ENCODE results near the gene SEMA3F.

Gene SEMA3F

GRCh38 chr3:50171540-50172301, 16.6 kb downstream of the SEMA3F start:
- no peak for DNase-seq

DNA sequence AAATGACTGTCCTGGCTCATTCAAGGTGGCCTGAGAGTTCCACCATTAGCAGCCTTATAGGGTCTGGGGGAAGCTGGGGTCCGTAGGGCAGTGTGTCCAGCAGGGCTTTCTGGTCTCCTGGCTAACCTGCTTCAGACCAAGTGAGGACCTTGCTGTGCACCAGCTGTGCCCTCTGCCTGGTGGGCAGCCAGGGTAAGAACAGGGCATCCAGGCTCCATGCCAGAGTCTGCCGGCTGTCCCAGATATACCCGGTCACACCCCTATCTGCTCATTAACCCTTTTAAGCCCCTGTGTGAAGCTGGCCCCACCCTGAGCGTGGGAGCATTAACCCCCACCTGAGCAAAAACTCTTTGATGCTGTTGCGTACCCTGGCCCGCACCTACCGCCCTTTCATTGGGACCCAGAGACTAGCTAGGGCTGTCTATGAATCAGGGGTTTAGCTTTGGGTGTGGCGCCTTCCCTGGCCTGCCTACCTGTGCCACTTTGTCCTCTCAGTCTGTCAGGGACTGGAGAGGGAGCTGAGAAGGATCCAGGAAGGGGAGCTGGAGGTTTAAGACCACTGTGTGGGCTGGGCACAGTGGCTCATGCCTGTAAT, 17.6 kb downstream of the SEMA3F start:
- DNase-seq: no peak

DNA sequence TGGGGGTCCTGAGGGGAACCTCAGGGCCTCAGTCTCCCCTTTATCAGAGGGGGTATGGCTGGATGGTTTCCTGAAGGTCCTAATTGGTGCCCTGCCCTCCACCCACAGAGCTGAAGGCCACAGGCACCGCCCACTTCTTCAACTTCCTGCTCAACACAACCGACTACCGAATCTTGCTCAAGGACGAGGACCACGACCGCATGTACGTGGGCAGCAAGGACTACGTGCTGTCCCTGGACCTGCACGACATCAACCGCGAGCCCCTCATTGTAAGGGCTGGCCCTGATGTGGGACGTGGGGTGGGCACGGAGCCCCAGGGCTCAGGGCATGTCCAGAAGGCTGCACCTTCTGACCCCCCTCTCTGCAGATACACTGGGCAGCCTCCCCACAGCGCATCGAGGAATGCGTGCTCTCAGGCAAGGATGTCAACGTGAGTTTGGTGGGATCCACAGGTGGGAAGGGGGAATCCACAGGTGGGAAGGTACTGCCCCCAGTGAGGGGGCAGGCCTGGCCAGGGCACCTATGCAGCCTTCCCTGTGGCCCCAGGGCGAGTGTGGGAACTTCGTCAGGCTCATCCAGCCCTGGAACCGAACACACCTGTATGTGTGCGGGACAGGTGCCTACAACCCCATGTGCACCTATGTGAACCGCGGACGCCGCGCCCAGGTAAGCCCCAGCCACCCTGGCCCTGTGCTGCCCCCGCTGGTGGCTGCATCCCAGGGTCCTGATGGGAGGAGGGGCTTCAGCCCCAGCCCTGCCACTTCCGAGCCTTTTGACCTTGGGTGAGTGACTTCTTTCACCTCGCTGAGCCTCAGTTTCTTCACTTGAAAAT, 18.8 kb downstream of the SEMA3F start:
- DNase-seq: no peak

DNA sequence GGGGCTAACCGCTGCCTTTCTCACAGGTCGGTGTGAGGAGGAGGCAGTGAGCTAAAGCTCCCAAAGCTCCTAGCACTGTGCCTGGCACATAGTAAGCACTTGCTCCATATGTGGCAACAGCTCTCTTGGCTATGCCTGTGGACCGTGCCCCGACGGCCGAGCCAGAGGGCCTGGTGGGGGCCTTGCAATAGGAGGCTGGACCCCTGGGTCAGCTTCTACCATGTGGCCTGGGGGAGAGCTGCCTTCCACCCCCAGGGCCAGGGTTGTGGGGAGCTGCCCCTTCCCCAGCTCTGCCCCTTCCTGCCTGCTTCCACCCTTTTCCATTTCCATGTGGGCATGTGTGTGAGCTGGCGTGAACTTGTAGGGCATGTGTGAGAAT, 19.4 kb downstream of the SEMA3F start:
- DNase-seq: no peak

DNA sequence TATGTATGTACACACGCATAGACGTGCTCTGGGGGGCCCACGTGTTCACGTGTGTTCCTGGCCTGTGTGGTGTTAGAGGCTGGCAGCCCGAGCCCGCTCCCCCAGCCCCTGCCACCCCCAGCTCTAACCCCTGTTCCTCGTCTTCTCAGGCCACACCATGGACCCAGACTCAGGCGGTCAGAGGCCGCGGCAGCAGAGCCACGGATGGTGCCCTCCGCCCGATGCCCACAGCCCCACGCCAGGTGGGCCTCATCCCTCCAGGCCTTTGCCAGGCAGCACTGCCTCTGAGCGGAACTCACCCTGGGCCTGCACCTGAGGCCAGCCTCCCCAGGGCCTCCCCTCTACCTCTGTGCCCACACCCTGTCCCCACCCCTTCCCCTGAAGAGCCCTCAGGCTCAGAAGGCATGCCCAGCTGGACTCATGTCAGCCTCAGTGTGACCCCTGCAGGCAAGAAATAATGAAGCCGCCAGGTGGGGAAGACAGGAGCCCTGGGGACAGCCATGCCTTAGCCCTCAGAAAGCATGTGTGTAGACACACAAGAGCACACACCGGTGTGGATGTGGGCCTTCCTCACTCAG, 19.9 kb downstream of the SEMA3F start:
- no peak for DNase-seq

GRCh38 chr3:50177346-50177745, 22.2 kb downstream of the SEMA3F start:
- no peak for DNase-seq

DNA sequence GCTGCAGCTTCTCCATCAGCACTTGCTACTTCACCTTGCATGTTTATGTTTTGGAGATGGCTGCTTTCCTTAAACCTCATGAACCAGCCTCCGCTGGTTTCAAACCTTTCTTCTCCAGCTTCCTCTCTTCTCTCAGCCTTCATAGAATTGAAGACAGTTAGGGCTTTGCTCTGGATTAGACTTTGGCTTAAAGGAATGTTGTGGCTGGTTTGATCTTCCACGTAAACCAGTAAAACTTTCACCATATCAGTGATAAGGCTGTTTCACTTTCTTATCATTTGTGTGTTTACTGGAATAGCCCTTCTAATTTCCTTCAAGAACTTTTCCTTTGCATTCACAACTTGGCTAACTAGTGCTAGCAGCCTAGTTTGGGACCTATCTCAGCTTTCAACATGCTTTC, 24.6 kb downstream of the SEMA3F start:
- DNase-seq: no peak

DNA sequence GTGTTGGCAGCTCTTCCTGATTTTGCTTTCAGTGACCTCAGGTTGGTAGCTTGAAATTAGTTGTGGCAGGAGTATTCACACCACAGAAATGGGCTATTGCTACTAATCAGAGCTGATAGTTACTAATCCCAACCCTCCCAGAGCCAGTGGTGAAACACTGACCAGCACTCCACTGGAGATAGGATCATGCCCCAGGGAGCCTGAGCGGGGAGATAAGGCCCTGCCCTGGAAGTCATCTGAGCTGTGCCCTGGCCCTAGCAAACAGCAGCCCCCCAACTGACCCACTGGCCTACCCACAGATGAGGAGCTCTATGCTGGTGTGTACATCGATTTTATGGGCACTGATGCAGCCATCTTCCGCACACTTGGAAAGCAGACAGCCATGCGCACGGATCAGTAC, 26.9 kb downstream of the SEMA3F start:
- no peak for DNase-seq

- no peak for DNase-seq
Observed at GRCh38 chr3:50182533-50183099, 27.5 kb downstream of the SEMA3F start.

DNA sequence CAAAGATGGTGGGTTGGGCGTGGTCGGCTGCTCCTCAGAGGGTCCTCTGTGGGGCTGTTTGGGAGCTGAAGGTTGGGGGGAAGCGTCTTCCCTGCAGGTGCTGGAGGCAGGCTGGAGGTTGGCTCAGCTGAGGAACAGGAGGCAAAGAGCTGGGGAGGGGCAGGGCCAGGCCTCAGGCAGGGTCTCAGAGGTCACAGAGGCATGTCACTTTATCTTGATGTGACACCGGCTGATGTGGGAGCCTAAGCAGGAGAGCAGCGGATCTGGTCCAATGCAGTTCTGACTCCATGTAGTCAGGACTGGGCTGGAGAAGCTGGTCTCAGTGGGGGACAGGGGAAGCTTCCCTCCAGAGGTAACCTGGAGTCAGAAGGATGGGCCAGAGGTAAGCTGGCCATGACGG, 28.6 kb downstream of the SEMA3F start:
- no peak for DNase-seq

DNA sequence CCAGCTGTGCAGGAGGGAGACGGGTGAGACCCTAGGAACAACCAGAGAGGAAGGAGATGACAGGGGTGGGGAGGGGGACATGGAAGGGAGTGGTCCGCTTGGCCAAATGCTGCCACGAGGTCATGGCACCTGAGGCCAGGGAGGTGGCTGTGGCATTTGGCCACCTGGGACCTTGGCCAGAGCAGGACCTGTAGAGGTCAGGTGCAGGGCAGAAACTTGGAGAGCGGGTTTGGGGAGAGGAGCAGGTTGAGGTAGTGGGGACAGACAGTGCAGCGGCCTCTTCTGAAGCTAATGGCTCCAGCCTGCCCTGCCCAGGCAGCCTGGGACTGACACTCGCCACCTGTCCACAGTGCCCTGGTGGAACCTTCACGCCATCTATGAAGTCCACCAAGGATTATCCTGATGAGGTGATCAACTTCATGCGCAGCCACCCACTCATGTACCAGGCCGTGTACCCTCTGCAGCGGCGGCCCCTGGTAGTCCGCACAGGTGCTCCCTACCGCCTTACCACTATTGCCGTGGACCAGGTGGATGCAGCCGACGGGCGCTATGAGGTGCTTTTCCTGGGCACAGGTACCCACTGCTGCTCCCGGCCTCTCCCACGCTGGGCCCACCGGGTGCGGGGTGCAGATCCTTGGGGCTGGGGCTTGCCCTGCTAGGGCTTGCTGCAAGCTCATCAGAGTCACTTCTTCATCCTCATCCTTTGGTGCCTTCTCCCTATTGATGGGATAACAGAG, 29.3 kb downstream of the SEMA3F start:
- no peak for DNase-seq

DNA sequence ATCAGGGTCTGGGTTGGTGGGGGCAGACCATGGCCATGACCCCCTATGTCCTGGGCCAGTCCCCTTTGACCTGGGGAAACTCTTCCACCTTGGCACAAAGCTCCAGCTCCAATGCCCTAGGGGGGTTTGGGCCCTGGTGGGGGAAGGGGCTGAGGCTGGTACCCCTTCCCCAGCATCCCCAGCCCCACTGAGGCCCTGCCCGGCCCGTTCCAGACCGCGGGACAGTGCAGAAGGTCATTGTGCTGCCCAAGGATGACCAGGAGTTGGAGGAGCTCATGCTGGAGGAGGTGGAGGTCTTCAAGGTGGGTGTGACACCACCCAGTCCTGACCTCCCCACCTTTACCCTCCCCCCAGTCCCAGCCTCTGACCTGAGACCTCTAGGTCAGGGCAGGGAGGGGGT, 30.1 kb downstream of the SEMA3F start:
- no peak for DNase-seq

DNA sequence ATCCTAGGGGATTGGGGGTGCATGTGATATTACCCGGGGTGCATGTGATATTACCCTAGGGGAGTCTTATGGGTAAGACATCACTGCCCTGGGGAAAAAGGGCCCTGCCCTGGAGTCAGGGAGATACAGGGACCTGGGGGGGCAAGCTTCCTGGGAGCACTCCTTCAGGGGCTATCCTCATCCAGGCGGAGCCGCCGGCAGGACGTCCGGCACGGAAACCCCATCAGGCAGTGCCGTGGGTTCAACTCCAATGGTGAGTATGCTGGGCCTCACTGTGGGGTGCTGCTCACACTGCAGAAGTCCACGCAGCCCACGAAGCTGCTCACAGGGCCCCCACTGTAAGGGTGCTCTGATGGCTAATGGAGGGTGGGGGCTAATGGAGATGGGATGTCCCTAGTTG, 31.0 kb downstream of the SEMA3F start:
- DNase-seq: no peak

- DNase-seq: no peak
Observed at GRCh38 chr3:50187750-50188149, 32.6 kb downstream of the SEMA3F start.

DNA sequence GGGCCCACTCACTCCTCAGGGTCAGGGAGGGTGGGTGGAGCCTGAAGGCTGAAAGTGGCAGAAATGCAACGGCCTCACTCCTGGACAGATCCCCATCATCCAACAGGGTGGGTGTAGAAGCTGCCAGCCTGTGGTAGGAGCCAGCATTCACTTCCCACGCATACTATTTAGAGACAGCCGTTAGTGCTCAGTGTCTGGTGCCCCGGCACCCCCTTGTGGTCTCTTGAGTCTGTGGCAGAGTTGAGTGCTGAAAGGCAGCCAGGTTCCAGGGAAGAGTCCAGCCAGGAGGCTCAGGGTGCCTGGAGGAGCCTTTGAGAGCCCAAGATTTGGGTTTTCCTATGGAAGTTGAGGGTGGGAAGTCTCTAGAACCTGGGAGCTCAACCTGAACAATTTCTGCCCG, 34.1 kb downstream of the SEMA3F start:
- no peak for DNase-seq

DNA sequence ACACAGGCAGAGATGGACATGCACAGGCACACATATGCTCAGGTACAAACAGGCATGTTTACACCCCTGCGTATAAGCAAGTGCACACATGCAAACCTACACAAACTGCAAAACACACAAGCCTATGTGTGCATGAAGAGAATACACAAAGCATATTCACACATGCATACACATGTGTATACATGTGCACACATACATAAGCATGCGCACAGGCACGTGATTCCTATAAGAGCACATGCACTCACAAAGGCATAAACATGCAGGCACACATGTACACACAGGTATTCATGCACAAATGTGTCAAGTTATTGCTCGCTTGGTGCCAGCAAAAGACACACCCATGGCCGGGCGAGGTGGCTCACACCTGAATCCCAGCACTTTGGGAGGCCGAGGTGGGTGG, 34.9 kb downstream of the SEMA3F start:
- DNase-seq: no peak

GRCh38 chr3:50190936-50191660, 36.0 kb downstream of the SEMA3F start, which contains the start of gene GNAT1:
GNAT1 (plus strand) TSS chr3:50191610; CDS start chr3:50191726, 116 bp downstream.
- no peak for DNase-seq

- DNase-seq: no peak
Observed at GRCh38 chr3:50192124-50192523, 37.0 kb downstream of the SEMA3F start.

- peak; percentile 78 for DNase-seq
Observed at GRCh38 chr3:50192689-50193141, 37.6 kb downstream of the SEMA3F start.

DNA sequence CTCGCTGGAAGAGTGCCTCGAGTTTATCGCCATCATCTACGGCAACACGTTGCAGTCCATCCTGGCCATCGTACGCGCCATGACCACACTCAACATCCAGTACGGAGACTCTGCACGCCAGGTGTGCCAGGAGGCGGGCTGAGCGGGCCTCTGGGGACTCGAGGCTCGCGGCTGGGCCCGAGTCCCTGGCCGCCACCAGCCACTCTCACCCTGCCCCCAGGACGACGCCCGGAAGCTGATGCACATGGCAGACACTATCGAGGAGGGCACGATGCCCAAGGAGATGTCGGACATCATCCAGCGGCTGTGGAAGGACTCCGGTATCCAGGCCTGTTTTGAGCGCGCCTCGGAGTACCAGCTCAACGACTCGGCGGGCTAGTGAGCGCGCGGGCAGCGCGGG, 38.2 kb downstream of the SEMA3F start:
- no peak for DNase-seq

- DNase-seq: no peak
Observed at GRCh38 chr3:50193746-50194127, 38.6 kb downstream of the SEMA3F start.

All from effector CD4-positive, alpha-beta T cell (primary cell).